ENCODE measurements around the gene FBXO21.
"Not testable (repeated sequence)": the region's sequence is repeated elsewhere in the genome, so short reads cannot be mapped to it uniquely, and the experiment has no call there.

FBXO21 gene

DNA sequence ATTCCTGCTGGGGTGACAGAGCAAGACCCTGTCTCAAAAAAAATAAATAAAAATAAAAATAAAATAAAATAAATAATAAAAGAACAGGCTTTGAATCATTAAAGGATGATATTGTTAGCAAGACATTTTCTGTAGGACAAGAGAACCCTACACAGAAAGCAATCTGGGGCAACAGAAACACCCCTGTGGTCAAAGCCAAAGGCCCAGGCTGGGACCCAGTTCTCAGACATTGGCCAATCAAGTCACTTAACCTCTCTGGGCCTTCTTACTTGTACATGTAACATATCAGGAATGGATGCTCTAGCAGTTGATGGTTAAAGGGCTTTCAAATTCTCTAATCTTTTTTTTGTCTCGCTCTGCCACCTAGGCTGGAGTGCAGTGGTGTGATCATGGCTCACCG, 55.5 kb downstream of the FBXO21 start:
- no peak for DNase-seq (ENCODE audit: low spot score)

DNA sequence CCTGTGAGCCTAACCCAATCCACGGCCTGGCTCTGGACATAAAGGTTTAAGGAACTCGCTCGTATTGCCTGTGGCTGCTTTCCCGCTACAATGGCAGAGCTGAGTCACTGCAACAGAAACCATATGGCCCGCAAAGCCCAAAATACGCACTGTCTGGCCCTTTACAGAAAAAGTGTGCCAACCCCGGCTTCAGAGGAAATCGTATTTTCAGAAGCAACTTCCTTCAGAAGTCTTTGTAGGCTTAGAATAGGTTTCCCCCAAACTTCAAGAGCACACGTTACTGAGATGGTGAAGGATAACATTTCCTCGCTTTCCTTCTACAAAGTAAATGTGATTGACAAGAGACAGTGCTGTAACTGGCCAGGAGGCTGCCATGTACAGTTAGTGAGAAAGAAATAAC, 56.2 kb downstream of the FBXO21 start:
- DNase-seq (ENCODE audit: low spot score), result peak; percentile 29

DNA sequence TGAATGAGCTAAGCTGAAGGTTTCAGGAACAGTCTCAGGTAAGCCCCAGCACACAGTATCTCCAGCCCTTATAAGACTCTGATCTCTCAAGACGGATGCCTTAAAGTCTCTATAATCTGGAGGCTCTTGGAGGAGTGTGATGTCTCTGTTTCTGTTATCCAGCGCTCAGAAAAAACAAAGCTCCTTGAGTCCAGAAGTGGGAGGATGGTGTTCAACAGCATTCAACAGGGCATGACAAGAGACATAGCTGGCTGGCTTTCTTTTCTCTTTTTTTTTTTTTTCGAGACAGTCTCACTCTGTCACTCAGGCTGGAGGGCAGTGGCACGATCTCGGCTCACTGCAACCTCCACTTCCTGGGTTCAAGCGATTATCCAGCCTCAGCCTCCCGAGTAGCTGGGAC, 59.5 kb downstream of the FBXO21 start:
- no peak for DNase-seq (ENCODE audit: low spot score)

DNA sequence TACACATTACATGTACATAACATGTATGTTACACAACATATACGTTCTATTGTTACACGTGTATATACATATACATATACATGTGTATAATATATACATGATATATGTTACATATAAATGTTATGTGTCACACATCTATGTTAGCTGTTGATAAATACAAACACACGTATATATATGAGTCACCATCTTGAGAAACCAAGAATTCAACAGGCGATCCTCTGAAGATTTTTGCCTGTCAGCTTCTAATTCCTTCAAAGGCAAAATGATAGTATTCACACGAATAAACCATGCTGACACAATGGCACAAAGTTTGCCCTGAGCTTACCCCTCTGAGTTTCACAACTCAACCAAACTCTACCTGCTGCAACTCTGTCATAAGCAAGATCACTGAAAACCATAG, 60.9 kb downstream of the FBXO21 start:
- DNase-seq (ENCODE audit: low spot score), result no peak

DNA sequence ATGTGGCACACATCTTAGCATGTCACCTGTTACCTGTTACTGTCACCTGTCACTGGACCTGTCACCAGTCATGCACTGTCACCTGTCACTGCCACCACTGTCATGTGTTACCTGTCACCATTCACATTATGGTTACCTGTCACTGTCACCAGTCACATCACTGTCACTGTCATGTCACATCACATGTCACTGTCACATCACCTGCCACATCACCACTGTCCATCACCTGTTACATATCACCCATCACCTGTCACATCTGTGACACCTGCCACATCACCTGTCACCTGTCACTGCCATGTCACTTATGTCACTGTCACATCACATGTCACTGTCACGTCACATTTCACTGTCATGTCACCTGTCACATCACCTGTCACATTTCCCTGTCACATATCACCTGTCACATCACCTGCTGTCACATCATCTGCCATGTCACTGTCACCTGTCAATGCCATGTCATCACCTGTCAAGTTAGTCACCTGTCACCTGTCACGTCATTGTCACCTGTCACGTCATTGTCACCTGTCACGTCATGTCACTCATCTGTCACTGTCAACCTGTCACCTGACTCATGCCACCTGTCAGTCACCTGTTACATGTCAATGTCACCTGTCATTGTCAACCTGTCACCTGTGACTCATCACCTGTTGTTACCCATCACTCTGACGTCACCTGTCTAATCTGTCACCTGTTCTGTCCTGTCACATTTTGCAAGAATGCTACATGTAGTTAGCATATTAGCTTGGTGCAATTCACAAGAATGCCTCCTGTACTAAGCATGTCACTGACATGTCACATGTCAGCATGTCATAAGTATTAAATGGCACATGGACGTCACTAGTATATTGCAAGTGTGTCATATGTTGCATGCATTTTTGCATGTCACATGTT, 62.1 kb downstream of the FBXO21 start:
- DNase-seq (ENCODE audit: low spot score), result no peak

DNA sequence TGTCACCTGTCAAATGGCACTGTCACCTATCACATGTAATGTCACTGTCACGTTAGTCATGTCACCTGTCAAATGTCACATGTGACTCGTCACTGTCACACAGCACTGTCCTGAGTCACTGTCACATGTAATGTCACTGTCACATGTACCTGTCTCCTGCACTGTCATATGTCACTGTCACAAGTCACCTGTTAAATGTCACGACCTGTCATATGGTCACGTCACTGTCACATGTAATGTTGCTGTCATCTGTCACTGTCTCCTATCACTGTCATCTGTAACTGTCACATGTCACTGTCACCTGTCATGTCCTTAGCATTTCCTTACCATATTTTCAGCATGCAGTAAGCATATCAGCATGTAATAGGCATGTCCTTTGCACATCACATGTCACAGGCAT, 63.9 kb downstream of the FBXO21 start:
- DNase-seq (ENCODE audit: low spot score), result no peak

DNA sequence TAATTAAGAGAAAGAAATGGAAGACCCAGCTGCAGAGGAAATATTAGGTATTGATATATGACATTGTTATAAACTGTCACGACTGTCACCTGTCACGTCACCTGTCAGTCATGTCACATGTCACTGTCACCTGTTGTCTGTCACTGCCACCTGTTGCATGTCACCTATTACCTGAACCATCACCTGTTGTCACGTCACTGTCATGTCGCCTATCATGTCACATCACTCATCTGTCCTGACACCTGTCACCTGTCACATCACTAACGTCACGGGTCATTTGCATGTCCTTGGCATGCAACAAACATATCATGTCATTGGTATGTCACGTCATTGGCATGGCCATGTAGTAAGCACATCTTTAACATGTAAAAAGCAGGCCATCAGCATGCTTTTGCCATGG, 64.5 kb downstream of the FBXO21 start:
- no peak for DNase-seq (ENCODE audit: low spot score)

DNA sequence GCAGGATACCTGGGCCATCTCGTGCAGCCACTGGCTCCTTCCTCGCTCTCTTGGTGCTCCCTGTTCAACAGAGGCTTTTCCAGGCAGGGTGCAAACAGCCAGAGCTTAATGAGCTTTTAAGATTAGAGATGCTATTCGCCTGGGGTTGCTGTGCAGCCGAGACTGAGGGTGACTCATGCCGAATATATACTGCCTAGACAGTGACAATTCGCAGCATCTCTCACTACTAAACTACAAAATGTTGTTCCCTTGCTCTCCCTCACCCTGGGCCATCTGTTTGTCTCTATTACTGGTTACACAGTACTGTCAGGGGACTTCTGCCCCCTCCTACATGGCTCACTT, 65.0 kb downstream of the FBXO21 start:
- DNase-seq (ENCODE audit: low spot score), result no peak

DNA sequence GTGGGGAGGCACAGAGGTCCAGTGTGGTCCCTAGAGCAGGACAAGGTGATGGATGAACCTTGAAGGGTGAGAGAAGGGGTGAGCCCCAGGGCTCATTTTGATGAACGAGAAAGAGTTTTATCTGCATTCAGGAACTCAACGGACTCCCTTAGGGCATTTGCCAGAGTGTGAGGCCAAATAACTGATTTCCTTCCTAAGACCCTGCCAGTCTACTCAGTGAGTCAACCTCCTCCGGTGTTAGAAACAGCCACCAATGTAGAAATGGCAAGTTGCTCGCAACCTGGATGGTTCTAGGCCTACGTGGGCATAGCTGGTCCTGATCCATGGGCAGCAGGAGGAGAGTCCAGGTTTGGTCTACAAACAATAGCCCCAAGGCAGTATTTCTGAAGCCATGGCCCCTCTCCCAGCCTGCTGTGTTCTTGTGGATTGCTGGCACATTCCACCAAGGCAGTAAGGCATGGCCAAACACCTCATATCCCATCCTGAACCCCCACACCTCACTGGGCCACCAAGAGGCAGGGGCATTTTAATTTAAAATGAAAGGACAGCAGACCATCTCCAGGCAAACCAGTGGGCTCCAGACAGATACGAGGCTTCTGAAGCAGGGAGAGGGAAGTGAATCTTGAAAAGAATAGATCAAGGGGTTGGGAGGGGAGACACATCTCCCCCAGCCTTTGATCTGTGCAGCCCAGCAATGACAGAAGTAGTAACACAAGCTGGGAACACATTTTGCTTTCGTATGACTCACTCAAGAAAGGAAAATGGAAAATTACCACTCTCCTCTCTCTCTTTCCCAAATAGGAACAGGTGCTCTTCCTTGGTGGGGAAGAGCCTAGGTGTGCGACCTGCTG, 65.6 kb downstream of the FBXO21 start:
- DNase-seq (ENCODE audit: low spot score), result no peak

DNA sequence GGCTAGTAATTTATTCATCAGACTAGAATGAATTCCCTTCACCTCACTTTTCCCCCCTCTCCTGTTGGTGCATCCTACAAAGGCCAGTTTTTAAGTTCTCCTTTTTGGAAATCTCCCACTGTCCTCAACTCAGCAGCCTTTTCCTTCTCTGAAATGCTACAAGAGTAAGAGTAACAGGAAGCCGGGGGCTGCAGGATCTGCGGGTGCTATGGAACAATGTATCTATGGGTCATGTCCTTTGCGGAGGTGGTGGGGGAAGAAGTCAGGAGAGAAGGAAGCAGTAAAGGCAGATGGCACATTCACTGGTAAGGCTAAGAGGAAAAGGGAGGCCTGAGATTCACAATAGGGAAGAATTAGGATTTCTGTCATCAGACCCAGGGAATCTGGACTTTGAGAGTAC, 68.8 kb downstream of the FBXO21 start:
- no peak for DNase-seq (ENCODE audit: low spot score)

DNA sequence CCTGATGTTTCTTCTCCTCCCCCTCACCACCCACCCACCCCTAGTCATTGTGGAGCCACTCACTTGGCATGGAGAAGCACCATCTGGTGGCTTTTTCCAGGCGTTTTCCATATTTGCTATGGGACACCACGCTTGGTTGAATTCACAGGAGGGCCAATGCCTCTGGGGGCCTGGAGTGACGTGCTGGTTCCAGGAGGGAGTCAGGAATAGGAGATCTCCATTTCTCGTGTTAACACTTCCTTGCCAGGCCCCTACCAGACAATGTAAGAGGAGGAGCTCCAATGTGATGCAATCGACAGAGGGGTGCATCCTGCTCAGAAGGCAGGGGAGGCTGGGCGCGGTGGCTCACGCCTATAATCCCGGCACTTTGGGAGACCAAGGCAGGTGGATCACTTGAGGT, 69.5 kb downstream of the FBXO21 start:
- DNase-seq (ENCODE audit: low spot score), result no peak

DNA sequence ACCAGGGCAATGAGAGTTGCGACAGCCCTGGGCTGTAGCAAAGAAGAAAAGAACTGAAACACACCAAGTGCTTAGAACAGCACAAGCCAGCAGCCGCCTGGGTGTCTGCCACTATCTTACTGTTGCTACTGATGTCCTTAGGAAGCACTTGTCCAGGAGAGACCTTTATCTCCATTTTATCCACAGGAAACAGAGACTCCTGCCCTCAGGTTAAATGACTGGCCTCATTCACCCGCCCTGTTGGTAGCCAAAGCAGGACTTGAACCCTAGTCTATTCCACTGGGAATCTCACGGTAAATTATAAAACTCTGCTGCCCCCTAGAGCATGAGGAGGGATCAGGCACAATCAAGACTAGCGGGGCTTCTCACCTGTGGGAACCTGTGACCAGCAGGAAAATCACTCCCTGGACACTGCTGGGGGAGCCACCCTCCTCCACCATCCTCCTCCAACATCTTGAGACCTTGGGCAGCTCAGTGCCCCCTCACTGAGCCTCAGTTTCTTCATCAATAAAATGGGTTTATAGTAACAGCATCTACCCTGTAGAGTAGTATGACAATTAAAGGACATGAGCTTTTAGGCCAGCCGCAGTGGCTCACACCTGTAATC, 70.6 kb downstream of the FBXO21 start:
- peak; percentile 37 for DNase-seq (ENCODE audit: low spot score)

DNA sequence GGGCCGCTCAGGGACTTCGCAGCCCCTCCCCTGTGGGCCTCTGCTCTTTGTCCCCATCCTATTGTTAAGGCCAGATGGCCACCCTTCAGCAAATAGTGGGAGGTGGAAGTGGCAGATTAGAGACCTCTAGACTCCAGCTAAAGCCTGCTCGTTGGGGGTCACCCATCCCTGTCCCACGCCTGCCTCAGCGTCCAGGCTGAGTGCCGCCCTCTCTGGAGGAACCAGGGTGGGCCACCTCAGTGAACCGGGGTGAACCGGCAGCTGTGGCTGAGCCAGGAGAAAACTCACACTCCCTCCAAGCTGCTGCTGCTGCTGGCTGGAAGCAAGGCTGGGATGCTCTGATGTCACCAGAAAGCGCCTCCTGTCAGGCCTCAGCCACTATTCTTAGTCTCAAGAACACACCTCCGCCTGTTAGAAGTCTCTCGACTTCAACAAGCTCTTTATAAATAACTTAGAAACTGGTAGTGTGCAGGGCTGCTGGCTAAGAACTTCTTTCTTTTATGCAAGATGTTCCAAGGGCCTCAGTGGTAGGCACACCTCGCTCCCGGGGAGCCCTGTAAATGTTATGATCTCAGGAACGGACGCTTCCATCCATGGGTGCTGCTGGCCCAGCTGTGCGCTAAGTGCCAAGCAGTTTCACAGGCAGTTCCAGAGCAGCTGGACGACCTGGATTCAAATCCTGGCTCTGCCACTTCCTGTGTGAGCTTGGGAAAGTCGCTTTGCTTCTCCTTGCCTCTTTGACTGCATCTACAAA, 71.3 kb downstream of the FBXO21 start:
- DNase-seq (ENCODE audit: low spot score), result no peak

DNA sequence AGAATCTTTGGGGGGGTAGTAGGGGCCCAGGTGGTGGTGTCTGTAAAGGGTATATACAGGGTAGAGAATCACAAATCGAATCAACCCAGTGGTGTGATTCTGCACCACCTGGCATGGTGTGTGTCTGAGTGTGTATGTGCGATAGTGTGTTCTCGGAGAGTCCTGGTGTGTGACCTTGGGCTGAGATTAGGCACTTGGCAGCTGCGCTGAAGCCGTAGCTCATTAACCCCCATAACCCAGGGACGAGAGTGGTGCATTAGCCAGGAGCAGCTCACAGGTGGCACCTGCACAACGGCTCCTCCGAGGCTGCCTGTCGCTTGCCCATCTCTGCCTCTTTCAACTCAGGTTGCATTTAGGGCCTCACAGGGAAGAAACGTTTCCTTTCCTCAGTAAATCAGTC, 75.5 kb downstream of the FBXO21 start:
- no peak for DNase-seq (ENCODE audit: low spot score)

DNA sequence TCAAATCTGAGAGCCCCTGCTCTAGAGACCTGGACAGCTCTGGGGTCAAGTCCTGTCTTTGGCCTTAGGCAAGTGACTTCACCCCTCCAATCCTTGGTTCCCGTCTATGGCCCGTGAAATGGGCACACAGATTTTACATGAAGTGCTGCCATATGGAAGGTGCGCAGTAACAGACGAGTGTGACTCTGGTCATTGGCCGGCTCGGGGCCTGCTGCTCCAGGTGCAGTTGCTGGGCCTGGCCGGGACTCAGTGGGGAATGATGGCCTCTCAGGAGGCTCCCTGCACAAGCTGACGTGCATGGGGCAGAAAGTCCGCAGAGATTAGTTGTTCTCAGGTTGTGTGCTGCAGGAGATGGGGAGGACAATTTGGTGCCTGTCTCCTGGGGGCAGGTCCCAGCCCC, 77.0 kb downstream of the FBXO21 start:
- DNase-seq (ENCODE audit: low spot score), result no peak

DNA sequence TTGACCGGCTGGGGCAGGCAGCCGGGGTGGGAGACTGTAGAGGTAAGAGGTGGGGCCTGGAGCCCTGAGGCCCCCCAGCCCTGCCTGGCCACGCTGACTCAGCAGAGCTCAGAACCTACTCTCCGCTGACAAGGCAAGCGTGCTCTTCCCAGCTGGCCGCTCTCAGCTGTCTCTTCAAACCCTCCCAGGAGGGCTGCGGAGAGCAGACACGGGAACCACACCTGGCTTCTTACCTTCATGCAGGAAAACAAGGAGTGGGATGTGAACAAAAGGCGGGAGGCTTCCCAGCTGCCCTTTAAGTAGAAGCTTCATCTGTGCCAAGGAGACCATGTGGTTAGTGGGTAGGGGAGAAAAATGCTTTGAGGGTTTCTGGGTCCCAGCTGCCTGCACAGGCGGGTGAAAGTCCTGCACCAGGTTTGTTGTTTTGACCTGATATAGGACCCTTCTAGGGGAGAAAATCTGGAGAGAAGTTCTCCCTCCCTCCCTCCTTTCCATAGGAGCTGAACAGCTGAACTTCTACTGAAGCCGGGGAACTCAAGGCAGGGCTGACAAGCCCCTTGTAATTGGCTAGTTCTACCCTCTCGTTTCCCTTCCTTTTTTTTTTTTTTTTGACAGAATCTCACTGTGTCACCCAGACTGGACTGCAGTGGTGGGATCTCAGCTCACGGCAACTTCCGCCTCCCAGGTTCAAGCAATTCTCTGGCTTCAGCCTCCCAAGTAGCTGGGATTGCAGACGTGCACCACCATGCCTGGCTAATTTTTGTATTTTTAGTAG, 78.3 kb downstream of the FBXO21 start:
- DNase-seq (ENCODE audit: low spot score), result no peak

DNA sequence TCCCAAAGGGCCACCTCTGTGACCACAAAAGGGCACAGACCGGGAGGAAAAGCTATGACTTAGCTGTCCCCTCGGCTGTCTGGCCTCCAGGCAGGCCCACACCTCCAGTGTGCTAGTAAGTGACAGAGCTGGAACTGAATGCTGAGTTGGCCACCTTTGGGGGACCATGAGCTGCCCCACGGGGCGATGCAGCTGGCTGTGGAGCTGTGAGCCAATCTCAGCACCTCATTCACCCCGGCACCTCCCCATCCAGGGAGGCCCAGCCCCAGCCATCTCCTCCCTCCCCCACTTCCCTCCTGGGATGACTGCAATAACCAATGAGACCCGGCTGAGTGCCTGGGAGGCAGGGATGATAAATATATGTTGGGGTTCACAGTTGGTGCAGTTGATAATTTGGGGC, 78.9 kb downstream of the FBXO21 start:
- no peak for DNase-seq (ENCODE audit: low spot score)

DNA sequence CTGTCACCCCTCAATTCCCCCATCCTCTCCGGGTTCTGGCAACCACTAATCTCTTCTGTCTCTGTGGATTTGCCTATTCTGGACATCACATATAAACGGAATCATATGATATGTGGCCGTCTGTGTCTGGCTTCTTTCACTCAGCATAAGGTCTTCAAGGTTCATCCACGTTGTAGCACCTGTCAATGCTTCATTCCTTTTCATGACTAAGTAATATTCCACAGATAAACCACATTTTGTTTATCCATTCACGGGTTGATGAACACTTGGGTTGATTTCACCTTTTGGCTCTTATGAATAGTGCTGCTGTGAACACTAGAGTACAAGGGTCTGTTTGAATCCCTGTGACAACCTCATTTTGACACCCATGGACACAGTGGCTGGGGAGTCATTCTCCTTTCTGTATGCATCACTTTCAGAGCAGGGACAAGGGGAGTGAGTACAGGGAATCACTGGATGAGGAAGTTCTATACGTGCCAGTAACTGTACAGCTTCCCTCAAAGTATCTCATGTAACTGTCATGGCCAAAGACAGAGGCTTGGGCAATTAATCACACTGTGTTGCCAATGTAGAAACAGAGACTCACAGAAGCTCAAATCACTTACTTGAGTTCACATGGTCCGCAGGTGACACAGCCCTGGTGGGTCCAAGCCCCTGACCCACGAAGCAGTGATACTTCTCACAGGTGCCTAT, 80.2 kb downstream of the FBXO21 start:
- no peak for DNase-seq (ENCODE audit: low spot score)

DNA sequence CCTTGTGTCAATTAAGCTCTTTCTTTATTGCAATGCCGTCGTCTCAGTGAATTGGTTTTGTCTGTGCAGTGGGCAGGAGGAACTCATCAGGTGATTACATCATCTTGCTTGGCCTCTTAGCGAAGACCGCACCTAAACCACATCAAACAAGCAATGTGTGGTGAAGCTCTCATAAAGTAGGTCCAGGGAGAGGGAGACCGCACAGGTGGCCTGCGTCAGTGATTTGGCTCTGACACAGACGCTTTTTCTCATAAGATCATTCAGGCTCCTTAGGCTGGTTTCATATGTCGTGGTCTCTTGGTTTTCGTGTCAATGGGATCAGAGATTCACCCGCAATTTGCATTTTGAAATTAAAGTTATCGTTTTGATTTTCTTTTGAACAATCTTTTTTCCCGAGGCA, 84.4 kb downstream of the FBXO21 start:
- DNase-seq (ENCODE audit: low spot score), result peak; percentile 39

DNA sequence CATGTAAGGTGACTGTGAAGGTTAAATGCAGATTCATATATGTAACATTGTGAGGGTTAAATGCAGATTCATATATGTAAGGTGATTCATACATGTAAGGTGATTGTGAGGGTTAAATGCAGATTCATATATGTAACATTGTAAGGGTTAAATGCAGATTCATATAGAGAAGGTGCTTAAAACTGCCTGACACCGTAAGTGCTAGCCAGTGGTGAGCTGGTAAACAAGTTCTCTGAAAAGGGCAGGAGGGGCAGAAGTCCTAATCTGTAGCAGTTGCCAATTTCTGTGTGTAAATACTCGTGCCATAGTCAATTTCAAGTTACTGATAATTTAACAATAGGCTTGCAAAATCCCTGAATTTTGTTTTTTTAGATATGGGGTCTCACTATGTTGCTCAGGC, 86.3 kb downstream of the FBXO21 start:
- not testable (repeated sequence) for DNase-seq (ENCODE audit: low spot score)

DNA sequence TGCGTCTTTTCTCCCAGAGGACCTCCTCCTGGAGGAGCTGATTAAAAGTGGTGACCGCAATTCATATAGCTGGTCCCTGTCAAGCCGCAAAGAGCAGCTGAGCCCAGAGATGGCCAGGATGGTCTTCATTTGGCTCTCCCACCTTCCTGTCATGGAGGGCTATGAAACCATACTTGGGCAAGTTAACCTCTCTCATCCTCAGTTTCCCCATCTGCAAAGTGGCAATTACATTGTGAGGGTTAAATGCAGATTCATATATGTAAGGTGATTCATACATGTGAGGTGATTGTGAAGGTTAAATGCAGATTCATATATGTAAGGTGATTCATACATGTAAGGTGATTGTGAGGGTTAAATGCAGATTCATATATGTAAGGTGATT, 87.5 kb downstream of the FBXO21 start:
- no peak for DNase-seq (ENCODE audit: low spot score)
